K562 (cell line): Measurements from ENCODE around the gene DNAJC12. TPM values are rescaled to one million over a fixed set of nuclear protein-coding genes. Genes with fewer than 3 reads are reported as not detected.

Experiments
- ATAC-seq: fragments of 200-7000 bp; cut with Tn5 transposase; 3 replicates; pipeline ENCODE4 v1.9.1; 2020; ENCODE audit warnings: moderate library complexity
- BruUV-seq: library from RNA; stranded (reverse); fragments of 400-500 nt; replicated peaks from 2 replicates; lab custom pipeline; 2021; lab: Mats Ljungman, UMichigan
- CTCF ChIA-PET: fragments of 300-600 bp; formaldehyde crosslinking; extraction: SDS; loops from one replicate; lab custom pipeline; 2021; ENCODE audit warnings: low intra/inter-chr PET ratio; lab: Yijun Ruan, JAX
- POLR2A ChIA-PET: fragments of 300-600, 350-650 bp; sonication (Branson Sonifier 250); formaldehyde crosslinking; extraction: SDS; loops from one replicate; lab custom pipeline; 2021; ENCODE audit warnings: antibody characterized with exemption, inconsistent platforms; lab: Yijun Ruan, JAX
- DNase-seq, 4 experiments: peaks; one replicate each; pipeline versions ENCODE4 v3.0.0 to v3.0.0-alpha.2; 2011 to 2018; ENCODE audit warnings: low spot score in 3 of 4, mixed read lengths in 3 of 4; ENCODE audit errors: extremely low read depth in 1 of 4
- FAIRE-seq: peaks from 2 replicates; lab custom pipeline; 2011; peaks lifted over from hg19 to GRCh38; lab: Jason Lieb, UNC
- H2AFZ ChIP-seq: 2 replicates; pipeline ENCODE4 v1.6.0; 2011; ENCODE audit warnings: low read depth, low read length, control low read depth, inconsistent platforms
- H3K27ac ChIP-seq: fragments of 200-600 bp; 3 replicates; pipeline ENCODE4 v1.8.0; 2011; ENCODE audit warnings: low read depth, mild to moderate bottlenecking, control low read depth, inconsistent platforms, low read length, moderate library complexity, mixed read lengths; ENCODE audit errors: extremely low read depth
- H3K27me3 ChIP-seq, 2 experiments: fragments of 300-600 bp in 1 of 2; 2 replicates in 1 of 2; 3 replicates in 1 of 2; pipeline versions ENCODE4 v1.6.0 to v1.8.0; 2011; ENCODE audit warnings: inconsistent platforms in 2 of 2, low read length in 2 of 2, mild to moderate bottlenecking in 1 of 2, mixed read lengths in 1 of 2, moderate library complexity in 1 of 2; ENCODE audit not compliant: control insufficient read depth in 2 of 2, insufficient read depth in 2 of 2
- H3K36me3 ChIP-seq: fragments of 300-600 bp; 3 replicates; pipeline ENCODE4 v1.8.0; 2011; ENCODE audit warnings: mild to moderate bottlenecking, low read length, inconsistent platforms; ENCODE audit not compliant: control insufficient read depth, insufficient read depth
- H3K4me1 ChIP-seq, 2 experiments: fragments of 200-600 bp in 1 of 2; replicated peaks in 1 of 2; 2 replicates in 1 of 2; 3 replicates in 1 of 2; pipeline versions ENCODE4 v1.5.1 to v1.8.0; 2011; ENCODE audit warnings: inconsistent platforms in 2 of 2, low read length in 2 of 2, mild to moderate bottlenecking in 1 of 2, mixed read lengths in 1 of 2, moderate library complexity in 1 of 2; ENCODE audit not compliant: control insufficient read depth in 2 of 2, insufficient read depth in 2 of 2
- H3K4me2 ChIP-seq: 2 replicates; pipeline ENCODE4 v1.6.1; 2011; ENCODE audit warnings: low read length, control low read depth, inconsistent platforms, mixed read lengths; ENCODE audit not compliant: insufficient read depth
- H3K4me3 ChIP-seq: fragments of 200-600 bp; sonication (generic), shearing (Covaris generic); 2 replicates; pipeline ENCODE4 v1.5.1; 2016; ENCODE audit warnings: control low read depth, inconsistent platforms
- H3K79me2 ChIP-seq: fragments of 200-600 bp; 3 replicates; pipeline ENCODE4 v1.8.0; 2011; ENCODE audit warnings: low read length, inconsistent platforms; ENCODE audit not compliant: control insufficient read depth, insufficient read depth
- H3K9ac ChIP-seq, 2 experiments: 2 replicates each; pipeline versions ENCODE4 v1.6.0 to v1.6.1; 2011; ENCODE audit warnings: low read depth in 2 of 2, low read length in 2 of 2, control low read depth in 1 of 2, inconsistent platforms in 1 of 2, mild to moderate bottlenecking in 1 of 2, mixed read lengths in 1 of 2; ENCODE audit not compliant: insufficient read depth in 1 of 2
- H3K9me1 ChIP-seq: one replicate; pipeline ENCODE4 v1.6.0; 2011; ENCODE audit warnings: inconsistent platforms, mild to moderate bottlenecking, low read length, moderate library complexity; ENCODE audit not compliant: control insufficient read depth, insufficient read depth
- H3K9me3 ChIP-seq: replicated peaks from 2 replicates; pipeline ENCODE4 v1.5.1; 2011; ENCODE audit warnings: low read depth, low read length, inconsistent platforms; ENCODE audit not compliant: control insufficient read depth, insufficient read depth
- H4K20me1 ChIP-seq: replicated peaks from 2 replicates; pipeline ENCODE4 v1.6.1; 2011; ENCODE audit warnings: low read length, inconsistent platforms, mixed read lengths; ENCODE audit not compliant: control insufficient read depth, insufficient read depth
- BACH1 ChIP-seq: fragments of 200-800 bp; sonication (Bioruptor generic); IDR thresholded peaks from 2 replicates; pipeline ENCODE4 v1.6.1; 2016; ENCODE audit warnings: missing genetic modification characterization, missing compliant biosample characterization
- FOXA3 ChIP-seq, 2 experiments: fragments of 450-650 bp in 1 of 2; sonication (generic) in 1 of 2; formaldehyde crosslinking; IDR thresholded peaks in 1 of 2; conservative IDR thresholded peaks in 1 of 2; 2 replicates each; pipeline versions ENCODE4 v1.4.0 to v1.8.0; 2020 to 2022; ENCODE audit warnings: mild to moderate bottlenecking in 2 of 2, missing genetic modification reagents in 1 of 2
- HDAC3 ChIP-seq: fragments of 450-650 bp; IDR thresholded peaks from 2 replicates; pipeline ENCODE4 v1.6.1; 2018; ENCODE audit warnings: borderline replicate concordance, mild to moderate bottlenecking, moderate library complexity; ENCODE audit not compliant: partially characterized antibody
- ILF3 ChIP-seq: fragments of 450-650 bp; IDR thresholded peaks from 2 replicates; pipeline ENCODE4 v1.6.1; 2018; ENCODE audit warnings: antibody characterized with exemption, mild to moderate bottlenecking, moderate library complexity, borderline replicate concordance
- PURB ChIP-seq: sonication (generic); formaldehyde crosslinking; IDR thresholded peaks from 2 replicates; pipeline ENCODE4 v1.9.0; 2021; ENCODE audit warnings: low read depth, mild to moderate bottlenecking, missing genetic modification reagents
- SMARCC2 ChIP-seq: fragments of 450-650 bp; IDR thresholded peaks from 2 replicates; pipeline ENCODE4 v1.6.1; 2017; ENCODE audit warnings: antibody characterized with exemption, moderate library complexity, mild to moderate bottlenecking, low read depth
- SMARCE1 ChIP-seq: fragments of 450-650 bp; IDR thresholded peaks from 2 replicates; pipeline ENCODE4 v1.7.1; 2016; ENCODE audit warnings: mild to moderate bottlenecking
- WGBS: fragments of 100-300 bp; shearing (Covaris generic); methylation state at CpG from one replicate; pipeline ENCODE4 v1.1.6; 2016; ENCODE audit warnings: low coverage, mixed read lengths; ENCODE audit not compliant: insufficient coverage; ENCODE audit errors: missing lambda C conversion rate; 5-methylcytosine and 5-hydroxymethylcytosine counted together
- in situ Hi-C: fragments of 300-500 bp; cut with MboI; formaldehyde crosslinking; loops from 4 replicates; pipeline ENCODE4 v1.15.0; 2018; ENCODE audit warnings: inconsistent platforms, mixed read lengths
- intact Hi-C: fragments of 100-400 bp; cut with micrococcal nuclease; formaldehyde crosslinking; loops from 2 replicates; pipeline ENCODE4 v1.14.2; 2022
- polyA plus RNA-seq, 8 experiments: library from polyadenylated mRNA; depleted of rRNA in 4 of 8; stranded (reverse) in 5 of 8; unstranded in 3 of 8; fragments of >200 nt; fragmentation: Nextera tagmentation in 2 of 8; fragmentation: Illumina TruSeq in 1 of 8; extraction: Ambion mirVana in 2 of 8; extraction: Trizol in 1 of 8; gene quantifications; 2 replicates each; pipeline versions ENCODE4 v1.2.1 to v1.2.3, GENCODE V29; 2011 to 2014; ENCODE audit warnings: inconsistent platforms in 1 of 8, missing spikeins in 1 of 8
- total RNA-seq, 7 experiments: library from RNA; depleted of rRNA in 6 of 7; stranded (reverse); fragments of >200 nt in 6 of 7; fragmentation: Illumina TruSeq in 2 of 7; extraction: Trizol in 2 of 7; gene quantifications; 2 replicates each; pipeline versions ENCODE4 v1.2.1 to v1.2.3, GENCODE V29; 2011 to 2021; ENCODE audit warnings: low replicate concordance in 1 of 7
- TF ChIP-seq, protein P1 (sequence below): fragments of 150-350 bp; conservative IDR thresholded peaks from 2 replicates; pipeline ENCODE4 v1.6.1; 2014; ENCODE audit warnings: low read length
- TF ChIP-seq, protein P2 (sequence below): fragments of 250-450 bp; sonication (Bioruptor Pico); IDR thresholded peaks from 2 replicates; pipeline ENCODE4 v1.5.0; 2021; ENCODE audit warnings: mild to moderate bottlenecking, borderline replicate concordance

DNAJC12 gene
- total and polyA plus RNA-seq, 9 of the 15 experiments (the other 6 are each of a cell fraction or from before 2014, with no cell fraction given): 7.4 to 95.9 (median 68.5) TPM

- TF ChIP-seq BACH1 (tag) (no peak), SMARCE1 (no peak), SMARCC2 (no peak), HDAC3 (no peak), ILF3 (no peak), PURB (no peak), FOXA3 (CRISPR knock-in tag; conservative IDR thresholded peaks at IDR 0.05 in 1 of 2, IDR thresholded peaks at IDR 0.05 in 1 of 2) (no peak)
- TF ChIP-seq, protein P1, sequence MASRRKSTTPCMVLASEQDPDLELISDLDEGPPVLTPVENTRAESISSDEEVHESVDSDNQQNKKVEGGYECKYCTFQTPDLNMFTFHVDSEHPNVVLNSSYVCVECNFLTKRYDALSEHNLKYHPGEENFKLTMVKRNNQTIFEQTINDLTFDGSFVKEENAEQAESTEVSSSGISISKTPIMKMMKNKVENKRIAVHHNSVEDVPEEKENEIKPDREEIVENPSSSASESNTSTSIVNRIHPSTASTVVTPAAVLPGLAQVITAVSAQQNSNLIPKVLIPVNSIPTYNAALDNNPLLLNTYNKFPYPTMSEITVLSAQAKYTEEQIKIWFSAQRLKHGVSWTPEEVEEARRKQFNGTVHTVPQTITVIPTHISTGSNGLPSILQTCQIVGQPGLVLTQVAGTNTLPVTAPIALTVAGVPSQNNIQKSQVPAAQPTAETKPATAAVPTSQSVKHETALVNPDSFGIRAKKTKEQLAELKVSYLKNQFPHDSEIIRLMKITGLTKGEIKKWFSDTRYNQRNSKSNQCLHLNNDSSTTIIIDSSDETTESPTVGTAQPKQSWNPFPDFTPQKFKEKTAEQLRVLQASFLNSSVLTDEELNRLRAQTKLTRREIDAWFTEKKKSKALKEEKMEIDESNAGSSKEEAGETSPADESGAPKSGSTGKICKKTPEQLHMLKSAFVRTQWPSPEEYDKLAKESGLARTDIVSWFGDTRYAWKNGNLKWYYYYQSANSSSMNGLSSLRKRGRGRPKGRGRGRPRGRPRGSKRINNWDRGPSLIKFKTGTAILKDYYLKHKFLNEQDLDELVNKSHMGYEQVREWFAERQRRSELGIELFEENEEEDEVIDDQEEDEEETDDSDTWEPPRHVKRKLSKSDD: no peak
- TF ChIP-seq, protein P2, sequence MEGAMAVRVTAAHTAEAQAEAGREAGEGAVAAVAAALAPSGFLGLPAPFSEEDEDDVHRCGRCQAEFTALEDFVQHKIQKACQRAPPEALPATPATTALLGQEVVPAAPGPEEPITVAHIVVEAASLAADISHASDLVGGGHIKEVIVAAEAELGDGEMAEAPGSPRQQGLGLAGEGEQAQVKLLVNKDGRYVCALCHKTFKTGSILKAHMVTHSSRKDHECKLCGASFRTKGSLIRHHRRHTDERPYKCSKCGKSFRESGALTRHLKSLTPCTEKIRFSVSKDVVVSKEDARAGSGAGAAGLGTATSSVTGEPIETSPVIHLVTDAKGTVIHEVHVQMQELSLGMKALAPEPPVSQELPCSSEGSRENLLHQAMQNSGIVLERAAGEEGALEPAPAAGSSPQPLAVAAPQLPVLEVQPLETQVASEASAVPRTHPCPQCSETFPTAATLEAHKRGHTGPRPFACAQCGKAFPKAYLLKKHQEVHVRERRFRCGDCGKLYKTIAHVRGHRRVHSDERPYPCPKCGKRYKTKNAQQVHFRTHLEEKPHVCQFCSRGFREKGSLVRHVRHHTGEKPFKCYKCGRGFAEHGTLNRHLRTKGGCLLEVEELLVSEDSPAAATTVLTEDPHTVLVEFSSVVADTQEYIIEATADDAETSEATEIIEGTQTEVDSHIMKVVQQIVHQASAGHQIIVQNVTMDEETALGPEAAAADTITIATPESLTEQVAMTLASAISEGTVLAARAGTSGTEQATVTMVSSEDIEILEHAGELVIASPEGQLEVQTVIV (CRISPR knock-in tag): no peak
- TF ChIP-seq, all 486 proteins: peak for 0
- in situ Hi-C loops: no loop called here
- FAIRE-seq (no peak), DNase-seq (no peak), ATAC-seq (no peak)
- Histone ChIP-seq H3K27me3 (no peaks in the 10 kb centered on the region), H3K9me3 (no peaks in the 10 kb centered on the region), H4K20me1 (no peaks in the 10 kb centered on the region), H3K79me2 (no peaks in the 10 kb centered on the region), H2AFZ (no peak overlapping the region), H3K27ac (no peak overlapping the region), H3K4me3 (no peak overlapping the region), H3K36me3 (peaks cover 9% of the 10 kb centered on the region; the same call in 2 of the 3 replicates), H3K4me2 (no peak overlapping the region), H3K9me1 (no peaks in the 10 kb centered on the region), H3K9ac (no peak overlapping the region), H3K4me1 (no peaks in the 10 kb centered on the region)
- CTCF ChIA-PET: no interaction called here
- intact Hi-C loops: no loop called here
- WGBS: 25% methylated on average over 4 of the region's 4 CpGs
- no TSS peak for BruUV-seq
- POLR2A ChIA-PET: no interaction called here
These were observed 30.0 kb downstream of the DNAJC12 start for GRCh38 chr10:67807855-67808456.
